HEK293 (cell line): ENCODE measurements around the gene OXA1L.

ENCODE experiments used
- CTCF ChIA-PET: fragments of 350-600 bp; formaldehyde crosslinking; extraction: SDS; loops from one replicate; lab custom pipeline; 2021; ENCODE audit warnings: antibody characterized with exemption; lab: Yijun Ruan, JAX
- POLR2A ChIA-PET: fragments of 300-600 bp; formaldehyde crosslinking; extraction: SDS; loops from one replicate; lab custom pipeline; 2020; ENCODE audit warnings: antibody characterized with exemption, inconsistent platforms; lab: Yijun Ruan, JAX
- H3K27ac ChIP-seq: fragments of 200-500 bp; sonication (Bioruptor generic); 2 replicates; pipeline ENCODE4 v1.5.1; 2014; ENCODE audit warnings: low read depth, low read length, control low read depth, inconsistent platforms; ENCODE audit errors: extremely low read depth
- H3K36me3 ChIP-seq, 2 experiments: fragments of 200-500 bp in 1 of 2; sonication (Bioruptor generic) in 1 of 2; 1 replicate in 1 of 2; 2 replicates in 1 of 2; pipeline ENCODE4 v1.5.1; 2014 to 2017; ENCODE audit warnings: inconsistent platforms in 2 of 2, low read length in 2 of 2; ENCODE audit not compliant: control insufficient read depth in 2 of 2, insufficient read depth in 1 of 2
- H3K4me1 ChIP-seq: fragments of 200-500 bp; sonication (Bioruptor generic); 2 replicates; pipeline ENCODE4 v1.5.1; 2014; ENCODE audit warnings: mild to moderate bottlenecking, low read length, inconsistent platforms; ENCODE audit not compliant: control insufficient read depth, insufficient read depth
- H3K4me3 ChIP-seq: 2 replicates; pipeline ENCODE4 v1.5.1; 2011; ENCODE audit warnings: low read depth, mild to moderate bottlenecking, control low read depth, low read length, moderate library complexity
- H3K9me3 ChIP-seq: fragments of 200-500 bp; sonication (Bioruptor generic); 2 replicates; pipeline ENCODE4 v1.5.1; 2014; ENCODE audit warnings: low read depth, low read length, inconsistent platforms; ENCODE audit not compliant: control insufficient read depth, insufficient read depth
- BCL11A ChIP-seq: fragments of 450-650 bp; formaldehyde crosslinking; IDR thresholded peaks from 2 replicates; pipeline ENCODE4 v1.5.1; 2016; ENCODE audit warnings: low read depth, missing biosample characterization, missing genetic modification characterization
- KLF1 ChIP-seq: fragments of 450-650 bp; formaldehyde crosslinking; IDR thresholded peaks from 2 replicates; pipeline ENCODE4 v1.5.1; 2016; ENCODE audit warnings: missing biosample characterization, missing genetic modification characterization
- ZBTB17 ChIP-seq: fragments of 450-650 bp; formaldehyde crosslinking; IDR thresholded peaks from 2 replicates; pipeline ENCODE4 v1.5.1; 2016; ENCODE audit warnings: missing biosample characterization, missing genetic modification characterization
- ZBTB48 ChIP-seq: fragments of 450-650 bp; formaldehyde crosslinking; IDR thresholded peaks from 2 replicates; pipeline ENCODE4 v1.5.1; 2016; ENCODE audit warnings: missing biosample characterization, missing genetic modification characterization
- ZEB2 ChIP-seq: fragments of 450-650 bp; formaldehyde crosslinking; IDR thresholded peaks from 2 replicates; pipeline ENCODE4 v1.5.1; 2016; ENCODE audit warnings: missing biosample characterization, missing genetic modification characterization
- ZIC2 ChIP-seq: fragments of 450-650 bp; formaldehyde crosslinking; IDR thresholded peaks from 2 replicates; pipeline ENCODE4 v1.5.1; 2016; ENCODE audit warnings: missing biosample characterization, missing genetic modification characterization
- ZNF133 ChIP-seq: fragments of 450-650 bp; formaldehyde crosslinking; IDR thresholded peaks from 2 replicates; pipeline ENCODE4 v1.5.1; 2016; ENCODE audit warnings: missing biosample characterization, missing genetic modification characterization
- ZNF174 ChIP-seq: fragments of 450-650 bp; formaldehyde crosslinking; IDR thresholded peaks from 2 replicates; pipeline ENCODE4 v1.5.0; 2017; ENCODE audit warnings: missing biosample characterization, mild to moderate bottlenecking, missing genetic modification characterization
- ZNF211 ChIP-seq: fragments of 450-650 bp; formaldehyde crosslinking; IDR thresholded peaks from 2 replicates; pipeline ENCODE4 v1.5.1; 2016; ENCODE audit warnings: low read depth, missing biosample characterization, missing genetic modification characterization
- ZNF274 ChIP-seq, 2 experiments: fragments of 200-500 bp in 1 of 2; fragments of 450-650 bp in 1 of 2; sonication (Bioruptor generic) in 1 of 2; formaldehyde crosslinking in 1 of 2; IDR thresholded peaks; 2 replicates each; pipeline versions ENCODE4 v1.5.1 to v1.6.1; 2014 to 2016; ENCODE audit warnings: borderline replicate concordance in 1 of 2, inconsistent platforms in 1 of 2, low read length in 1 of 2, missing biosample characterization in 1 of 2, missing genetic modification characterization in 1 of 2
- ZNF302 ChIP-seq: fragments of 450-650 bp; formaldehyde crosslinking; IDR thresholded peaks from 2 replicates; pipeline ENCODE4 v1.5.1; 2016; ENCODE audit warnings: missing biosample characterization, missing genetic modification characterization, low read depth
- ZNF394 ChIP-seq: fragments of 450-650 bp; formaldehyde crosslinking; IDR thresholded peaks from 2 replicates; pipeline ENCODE4 v1.5.1; 2016; ENCODE audit warnings: missing biosample characterization, missing genetic modification characterization, mild to moderate bottlenecking, moderate library complexity, borderline replicate concordance
- ZNF521 ChIP-seq: fragments of 450-650 bp; formaldehyde crosslinking; IDR thresholded peaks from 2 replicates; pipeline ENCODE4 v1.5.1; 2017; ENCODE audit warnings: missing biosample characterization, mild to moderate bottlenecking, missing genetic modification characterization
- ZNF529 ChIP-seq: fragments of 450-650 bp; formaldehyde crosslinking; IDR thresholded peaks from 2 replicates; pipeline ENCODE4 v1.5.1; 2017; ENCODE audit warnings: missing genetic modification characterization, missing biosample characterization; ENCODE audit not compliant: insufficient replicate concordance
- ZNF558 ChIP-seq: fragments of 450-650 bp; formaldehyde crosslinking; IDR thresholded peaks from 2 replicates; pipeline ENCODE4 v1.5.1; 2016; ENCODE audit warnings: missing biosample characterization, missing genetic modification characterization
- ZNF585B ChIP-seq: fragments of 450-650 bp; formaldehyde crosslinking; IDR thresholded peaks from 2 replicates; pipeline ENCODE4 v1.5.1; 2016; ENCODE audit warnings: missing biosample characterization, missing genetic modification characterization
- ZNF610 ChIP-seq: fragments of 450-650 bp; formaldehyde crosslinking; IDR thresholded peaks from 2 replicates; pipeline ENCODE4 v1.5.1; 2016; ENCODE audit warnings: missing biosample characterization, missing genetic modification characterization, borderline replicate concordance
- ZNF623 ChIP-seq: fragments of 450-650 bp; formaldehyde crosslinking; IDR thresholded peaks from 2 replicates; pipeline ENCODE4 v1.5.1; 2016; ENCODE audit warnings: missing biosample characterization, missing genetic modification characterization
- ZNF660 ChIP-seq: fragments of 450-650 bp; IDR thresholded peaks from 2 replicates; pipeline ENCODE4 v1.5.1; 2018; ENCODE audit warnings: missing biosample characterization, mild to moderate bottlenecking, missing genetic modification characterization
- ZNF670 ChIP-seq: fragments of 450-650 bp; formaldehyde crosslinking; IDR thresholded peaks from 2 replicates; pipeline ENCODE4 v1.5.1; 2016; ENCODE audit warnings: missing biosample characterization, missing genetic modification characterization, low read depth
- TF ChIP-seq, protein P1 (sequence below): fragments of 450-650 bp; formaldehyde crosslinking; IDR thresholded peaks from 2 replicates; pipeline ENCODE4 v1.5.1; 2016; ENCODE audit warnings: missing biosample characterization, missing genetic modification characterization, borderline replicate concordance
- TF ChIP-seq, protein P2 (sequence below): fragments of 450-650 bp; formaldehyde crosslinking; IDR thresholded peaks from 2 replicates; pipeline ENCODE4 v1.5.1; 2016; ENCODE audit warnings: missing biosample characterization, missing genetic modification characterization
- TF ChIP-seq, protein P3 (sequence below): fragments of 450-650 bp; formaldehyde crosslinking; IDR thresholded peaks from 2 replicates; pipeline ENCODE4 v1.5.1; 2016; ENCODE audit warnings: missing biosample characterization, missing genetic modification characterization
- TF ChIP-seq, protein P4 (sequence below): fragments of 450-650 bp; formaldehyde crosslinking; IDR thresholded peaks from 2 replicates; pipeline ENCODE4 v1.5.1; 2017; ENCODE audit warnings: missing biosample characterization, missing genetic modification characterization
- TF ChIP-seq, protein P5 (sequence below): fragments of 450-650 bp; formaldehyde crosslinking; IDR thresholded peaks from 2 replicates; pipeline ENCODE4 v1.5.1; 2016; ENCODE audit warnings: missing biosample characterization, missing genetic modification characterization

The OXA1L gene

DNA sequence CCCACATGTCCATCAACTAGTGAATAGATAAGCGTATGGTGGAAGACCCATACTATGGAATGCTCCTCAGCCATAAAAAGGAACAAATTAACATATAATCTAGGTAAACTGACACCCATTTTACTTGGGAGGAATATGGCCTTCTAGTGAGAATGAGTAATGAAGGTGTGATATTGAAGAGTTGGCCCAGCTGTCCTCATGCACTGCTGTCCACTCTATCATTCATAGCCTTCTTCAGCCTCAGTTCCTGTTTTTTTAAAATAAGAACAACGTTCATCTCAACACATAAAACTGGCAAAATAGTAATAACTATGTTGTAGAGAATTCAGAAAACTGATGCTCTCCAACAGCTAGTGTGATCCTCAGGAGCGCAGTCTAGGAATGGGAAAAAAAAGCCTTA, 26.5 kb upstream of the OXA1L start:
- H3K9me3 ChIP-seq: no peaks in the 10 kb centered on the region
- no peaks in the 10 kb centered on the region for H3K4me1 ChIP-seq
- H3K36me3 ChIP-seq: no peaks in the 10 kb centered on the region
- TF ChIP-seq ZNF660 (tag by site-specific recombination) (no peak), ZNF623 (tag by site-specific recombination) (no peak), ZNF585B (no peak), ZNF211 (no peak), ZNF174 (tag by site-specific recombination) (no peak), ZNF521 (tag by site-specific recombination) (no peak), KLF1 (tag by site-specific recombination) (no peak), ZNF394 (tag by site-specific recombination) (no peak), ZNF133 (tag by site-specific recombination) (no peak), BCL11A (tag by site-specific recombination) (no peak), ZNF302 (tag by site-specific recombination) (no peak), ZNF670 (tag by site-specific recombination) (no peak), ZNF529 (tag by site-specific recombination) (no peak), ZEB2 (tag by site-specific recombination) (no peak)
- TF ChIP-seq, protein P1, sequence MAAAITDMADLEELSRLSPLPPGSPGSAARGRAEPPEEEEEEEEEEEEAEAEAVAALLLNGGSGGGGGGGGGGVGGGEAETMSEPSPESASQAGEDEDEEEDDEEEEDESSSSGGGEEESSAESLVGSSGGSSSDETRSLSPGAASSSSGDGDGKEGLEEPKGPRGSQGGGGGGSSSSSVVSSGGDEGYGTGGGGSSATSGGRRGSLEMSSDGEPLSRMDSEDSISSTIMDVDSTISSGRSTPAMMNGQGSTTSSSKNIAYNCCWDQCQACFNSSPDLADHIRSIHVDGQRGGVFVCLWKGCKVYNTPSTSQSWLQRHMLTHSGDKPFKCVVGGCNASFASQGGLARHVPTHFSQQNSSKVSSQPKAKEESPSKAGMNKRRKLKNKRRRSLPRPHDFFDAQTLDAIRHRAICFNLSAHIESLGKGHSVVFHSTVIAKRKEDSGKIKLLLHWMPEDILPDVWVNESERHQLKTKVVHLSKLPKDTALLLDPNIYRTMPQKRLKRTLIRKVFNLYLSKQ (tag by site-specific recombination): no peak
- TF ChIP-seq, protein P2, sequence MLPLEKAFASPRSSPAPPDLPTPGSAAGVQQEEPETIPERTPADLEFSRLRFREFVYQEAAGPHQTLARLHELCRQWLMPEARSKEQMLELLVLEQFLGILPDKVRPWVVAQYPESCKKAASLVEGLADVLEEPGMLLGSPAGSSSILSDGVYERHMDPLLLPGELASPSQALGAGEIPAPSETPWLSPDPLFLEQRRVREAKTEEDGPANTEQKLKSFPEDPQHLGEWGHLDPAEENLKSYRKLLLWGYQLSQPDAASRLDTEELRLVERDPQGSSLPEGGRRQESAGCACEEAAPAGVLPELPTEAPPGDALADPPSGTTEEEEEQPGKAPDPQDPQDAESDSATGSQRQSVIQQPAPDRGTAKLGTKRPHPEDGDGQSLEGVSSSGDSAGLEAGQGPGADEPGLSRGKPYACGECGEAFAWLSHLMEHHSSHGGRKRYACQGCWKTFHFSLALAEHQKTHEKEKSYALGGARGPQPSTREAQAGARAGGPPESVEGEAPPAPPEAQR (tag by site-specific recombination): no peak
- TF ChIP-seq, protein P3, sequence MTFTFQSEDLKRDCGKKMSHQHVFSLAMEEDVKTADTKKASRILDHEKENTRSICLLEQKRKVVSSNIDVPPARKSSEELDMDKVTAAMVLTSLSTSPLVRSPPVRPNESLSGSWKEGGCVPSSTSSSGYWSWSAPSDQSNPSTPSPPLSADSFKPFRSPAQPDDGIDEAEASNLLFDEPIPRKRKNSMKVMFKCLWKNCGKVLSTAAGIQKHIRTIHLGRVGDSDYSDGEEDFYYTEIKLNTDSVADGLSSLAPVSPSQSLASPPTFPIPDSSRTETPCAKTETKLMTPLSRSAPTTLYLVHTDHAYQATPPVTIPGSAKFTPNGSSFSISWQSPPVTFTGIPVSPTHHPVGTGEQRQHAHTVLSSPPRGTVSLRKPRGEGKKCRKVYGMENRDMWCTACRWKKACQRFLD (tag by site-specific recombination): no peak
- no peak overlapping the region for H3K27ac ChIP-seq
- ChIA-PET POLR2A (interaction anchor here (0.6 kb wide), 1 partner anchor 29 kb away, joined by 3 read pairs; no protein-coding TSS in a partner anchor), CTCF (interaction anchor here (0.9 kb wide), 1 partner anchor 170 kb away, joined by 4 read pairs; no protein-coding TSS in a partner anchor)
- no peak overlapping the region for H3K4me3 ChIP-seq

DNA sequence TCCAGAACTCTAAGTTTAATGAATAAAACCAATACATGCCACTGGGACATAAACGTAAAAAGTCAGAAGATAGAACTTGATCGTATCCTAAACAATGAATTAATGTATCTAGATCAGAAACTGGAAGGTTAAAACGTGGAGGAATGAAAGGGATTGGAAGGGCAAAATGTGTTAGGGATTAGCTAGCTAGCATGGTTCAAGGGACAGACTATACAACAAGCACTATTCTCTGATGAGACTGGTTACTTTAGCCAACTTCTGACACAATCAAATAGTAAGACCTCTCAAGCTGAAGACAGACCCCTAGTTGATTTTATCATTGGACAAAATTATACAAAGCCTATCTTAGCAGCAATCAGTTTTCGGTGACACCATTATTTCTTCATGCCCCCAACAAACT, 18.7 kb upstream of the OXA1L start:
- no peak overlapping the region for H3K27ac ChIP-seq
- H3K4me3 ChIP-seq: no peak overlapping the region
- CTCF ChIA-PET: no interaction called here
- POLR2A ChIA-PET: no interaction called here
- TF ChIP-seq ZNF558 (tag by site-specific recombination): no peak
- TF ChIP-seq ZNF585B: peak; percentile 82
- H3K9me3 ChIP-seq: no peaks in the 10 kb centered on the region
- no peaks in the 10 kb centered on the region for H3K4me1 ChIP-seq
- no peaks in the 10 kb centered on the region for H3K36me3 ChIP-seq

DNA sequence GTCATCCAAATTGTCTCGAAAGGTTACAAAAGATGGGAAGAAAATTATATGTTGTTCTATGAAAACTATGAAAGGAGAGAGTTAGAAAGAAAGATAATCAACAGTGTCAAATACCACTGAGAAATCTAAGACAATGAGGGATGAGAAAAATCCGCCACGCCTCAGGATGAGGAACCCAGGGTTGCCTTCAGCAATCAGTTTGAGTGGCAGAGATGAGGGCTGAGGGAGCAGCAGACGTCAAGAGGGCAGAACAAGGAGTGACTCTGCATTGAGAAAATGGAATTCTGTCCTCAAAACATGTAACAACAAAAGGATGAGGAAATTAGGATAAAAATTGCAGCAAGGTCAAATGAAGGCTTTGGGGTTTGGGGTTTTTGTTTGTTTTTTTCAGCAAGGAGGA, 18.3 kb upstream of the OXA1L start:
- Histone ChIP-seq H3K4me1 (no peaks in the 10 kb centered on the region), H3K4me3 (no peak overlapping the region), H3K36me3 (no peaks in the 10 kb centered on the region), H3K9me3 (no peaks in the 10 kb centered on the region), H3K27ac (no peak overlapping the region)
- POLR2A ChIA-PET: no interaction called here
- CTCF ChIA-PET: no interaction called here
- TF ChIP-seq ZNF274 (IDR thresholded peaks at IDR 0.05; ENCODE audit: low read length): no peak
- TF ChIP-seq ZNF274 (tag by site-specific recombination; IDR thresholded peaks at IDR 0.05; ENCODE audit: borderline replicate concordance): no peak
- TF ChIP-seq ZNF302 (tag by site-specific recombination): no peak
- TF ChIP-seq, protein P4, sequence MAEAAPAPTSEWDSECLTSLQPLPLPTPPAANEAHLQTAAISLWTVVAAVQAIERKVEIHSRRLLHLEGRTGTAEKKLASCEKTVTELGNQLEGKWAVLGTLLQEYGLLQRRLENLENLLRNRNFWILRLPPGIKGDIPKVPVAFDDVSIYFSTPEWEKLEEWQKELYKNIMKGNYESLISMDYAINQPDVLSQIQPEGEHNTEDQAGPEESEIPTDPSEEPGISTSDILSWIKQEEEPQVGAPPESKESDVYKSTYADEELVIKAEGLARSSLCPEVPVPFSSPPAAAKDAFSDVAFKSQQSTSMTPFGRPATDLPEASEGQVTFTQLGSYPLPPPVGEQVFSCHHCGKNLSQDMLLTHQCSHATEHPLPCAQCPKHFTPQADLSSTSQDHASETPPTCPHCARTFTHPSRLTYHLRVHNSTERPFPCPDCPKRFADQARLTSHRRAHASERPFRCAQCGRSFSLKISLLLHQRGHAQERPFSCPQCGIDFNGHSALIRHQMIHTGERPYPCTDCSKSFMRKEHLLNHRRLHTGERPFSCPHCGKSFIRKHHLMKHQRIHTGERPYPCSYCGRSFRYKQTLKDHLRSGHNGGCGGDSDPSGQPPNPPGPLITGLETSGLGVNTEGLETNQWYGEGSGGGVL (tag by site-specific recombination): no peak
- TF ChIP-seq ZBTB48 (tag by site-specific recombination): no peak
- TF ChIP-seq, protein P5, sequence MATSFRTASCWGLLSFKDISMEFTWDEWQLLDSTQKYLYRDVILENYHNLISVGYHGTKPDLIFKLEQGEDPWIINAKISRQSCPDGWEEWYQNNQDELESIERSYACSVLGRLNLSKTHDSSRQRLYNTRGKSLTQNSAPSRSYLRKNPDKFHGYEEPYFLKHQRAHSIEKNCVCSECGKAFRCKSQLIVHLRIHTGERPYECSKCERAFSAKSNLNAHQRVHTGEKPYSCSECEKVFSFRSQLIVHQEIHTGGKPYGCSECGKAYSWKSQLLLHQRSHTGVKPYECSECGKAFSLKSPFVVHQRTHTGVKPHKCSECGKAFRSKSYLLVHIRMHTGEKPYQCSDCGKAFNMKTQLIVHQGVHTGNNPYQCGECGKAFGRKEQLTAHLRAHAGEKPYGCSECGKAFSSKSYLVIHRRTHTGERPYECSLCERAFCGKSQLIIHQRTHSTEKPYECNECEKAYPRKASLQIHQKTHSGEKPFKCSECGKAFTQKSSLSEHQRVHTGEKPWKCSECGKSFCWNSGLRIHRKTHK: no peak
- no peak for TF ChIP-seq ZBTB17 (tag by site-specific recombination)
- no peak for TF ChIP-seq ZNF610 (tag by site-specific recombination)
- TF ChIP-seq ZIC2: no peak
